Retina (tissue), 1 donor: ENCODE results near the gene MOB3A.
A peak's percentile ranks its signal among the peaks of the same experiment; 100 is the strongest.

ENCODE experiments used
- DNase-seq: peaks from one replicate; pipeline ENCODE4 v3.0.0-alpha.2; 2016

Gene MOB3A

GRCh38 chr19:2055931-2056836, 39.9 kb downstream of the MOB3A start:
- peak; percentile 45 for DNase-seq

DNA sequence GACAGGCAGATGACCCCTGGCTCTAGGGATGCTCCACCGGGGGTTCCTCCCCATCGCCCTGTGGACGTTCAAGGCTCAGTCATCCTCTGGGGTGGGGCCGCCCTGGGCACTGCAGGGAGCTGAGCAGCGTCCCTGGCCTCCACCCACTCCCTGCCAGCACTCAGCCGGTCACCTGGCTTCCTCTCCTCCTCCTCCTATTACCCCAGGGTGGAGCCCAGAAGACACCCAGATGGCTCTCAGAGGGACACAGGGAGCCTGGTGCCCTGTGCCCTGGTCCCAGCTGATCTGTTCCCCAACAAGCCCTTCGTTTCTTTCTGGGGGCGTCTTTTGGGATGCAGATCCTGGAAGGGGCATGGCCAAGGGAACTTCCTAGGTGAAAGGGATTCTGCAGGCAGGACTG, 41.4 kb downstream of the MOB3A start:
- DNase-seq, result no peak

GRCh38 chr19:2053601-2054389, 42.3 kb downstream of the MOB3A start:
- no peak for DNase-seq

DNA sequence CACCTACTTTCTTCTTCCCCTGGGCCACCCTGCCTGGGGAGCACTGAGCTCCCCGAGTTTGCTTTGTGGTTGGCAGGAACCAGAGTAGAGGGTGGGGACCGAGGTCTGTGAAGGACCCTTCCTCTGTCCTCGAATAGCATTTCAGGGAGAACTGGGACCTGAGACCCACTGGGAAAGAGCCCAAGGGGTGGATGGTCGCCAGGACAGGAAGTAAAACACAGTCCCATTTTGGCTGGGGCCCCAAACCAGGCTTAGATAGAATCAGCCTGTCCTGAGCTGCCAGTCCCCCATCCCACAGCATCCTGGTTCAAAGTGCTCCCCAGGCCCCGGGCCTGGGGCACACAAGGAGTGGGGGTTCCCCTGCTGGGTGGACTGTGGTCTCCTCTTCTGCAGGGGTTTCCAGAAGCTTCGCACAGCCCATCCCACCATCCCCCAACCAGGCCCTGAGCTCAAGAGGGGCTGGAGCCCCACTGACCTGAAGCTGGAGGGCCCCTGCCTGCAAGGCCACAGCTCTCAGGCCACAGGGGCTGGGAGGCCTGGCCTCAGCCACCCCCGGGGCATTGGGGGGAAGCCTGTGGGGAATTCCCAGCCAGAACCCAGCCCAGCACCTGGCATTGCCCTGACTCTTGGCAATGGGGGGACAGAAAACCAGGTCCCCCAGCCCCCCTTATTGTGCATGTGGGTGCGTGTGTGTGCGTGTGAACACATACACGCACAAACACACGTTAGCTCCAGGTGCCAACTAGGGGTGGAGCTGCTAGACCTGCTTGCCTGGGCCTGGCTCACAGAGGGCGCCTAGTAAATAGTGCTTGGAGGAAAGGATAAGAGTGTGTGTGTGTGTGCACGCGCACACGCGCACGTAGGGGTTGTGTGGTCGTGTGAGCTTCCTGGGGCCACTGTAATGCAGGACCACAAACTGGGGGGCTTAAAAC, 44.1 kb downstream of the MOB3A start:
- no peak for DNase-seq

DNA sequence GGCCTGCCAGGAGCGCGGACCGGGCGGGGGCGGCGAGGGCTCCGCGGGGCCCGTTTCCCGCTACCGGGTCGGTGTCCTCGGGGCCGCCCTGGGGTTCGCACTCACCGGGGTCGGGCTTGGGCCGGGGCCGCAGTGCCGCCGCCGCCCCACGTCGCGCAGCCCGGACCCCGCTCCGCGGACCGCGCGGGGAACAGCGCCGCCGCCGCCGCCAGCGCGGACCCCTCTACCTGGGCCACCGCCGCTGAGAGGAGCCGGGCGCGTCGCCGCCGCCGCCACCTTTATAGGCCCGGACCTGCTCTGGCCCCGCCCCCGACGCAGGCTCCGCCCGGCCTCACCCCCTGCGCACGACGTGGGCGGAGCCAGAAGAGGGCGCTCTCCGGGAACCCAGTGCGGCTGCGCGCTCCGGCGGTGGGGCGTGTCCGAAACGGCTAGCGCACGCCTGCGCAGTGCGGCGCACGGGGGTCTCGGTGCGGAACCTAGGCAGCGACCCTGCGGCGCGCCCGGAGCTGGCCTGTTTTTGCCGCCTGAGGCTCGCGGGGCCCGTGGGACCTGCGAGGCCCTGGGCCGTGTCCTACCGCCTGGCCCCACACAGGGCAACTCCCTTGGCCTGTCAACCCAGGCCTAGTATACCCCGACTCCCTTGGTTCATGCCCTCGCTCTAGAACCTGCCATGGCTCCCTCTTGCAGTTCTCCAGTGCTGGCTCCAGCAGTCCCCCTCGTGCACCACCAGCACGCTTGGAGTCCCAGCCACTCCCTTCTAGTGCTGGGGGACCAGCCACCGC, 44.9 kb downstream of the MOB3A start, which contains the start of gene MKNK2:
Gene MKNK2, minus strand, starts transcription at position 254 of the 782 bp plus-strand sequence. CDS start 393 bp downstream, outside the sequence.
- peak; percentile 97 for DNase-seq

GRCh38 chr19:2050349-2050990, 45.7 kb downstream of the MOB3A start:
- DNase-seq, result no peak

GRCh38 chr19:2049741-2050348, 46.3 kb downstream of the MOB3A start:
- DNase-seq, result peak; percentile 61

DNA sequence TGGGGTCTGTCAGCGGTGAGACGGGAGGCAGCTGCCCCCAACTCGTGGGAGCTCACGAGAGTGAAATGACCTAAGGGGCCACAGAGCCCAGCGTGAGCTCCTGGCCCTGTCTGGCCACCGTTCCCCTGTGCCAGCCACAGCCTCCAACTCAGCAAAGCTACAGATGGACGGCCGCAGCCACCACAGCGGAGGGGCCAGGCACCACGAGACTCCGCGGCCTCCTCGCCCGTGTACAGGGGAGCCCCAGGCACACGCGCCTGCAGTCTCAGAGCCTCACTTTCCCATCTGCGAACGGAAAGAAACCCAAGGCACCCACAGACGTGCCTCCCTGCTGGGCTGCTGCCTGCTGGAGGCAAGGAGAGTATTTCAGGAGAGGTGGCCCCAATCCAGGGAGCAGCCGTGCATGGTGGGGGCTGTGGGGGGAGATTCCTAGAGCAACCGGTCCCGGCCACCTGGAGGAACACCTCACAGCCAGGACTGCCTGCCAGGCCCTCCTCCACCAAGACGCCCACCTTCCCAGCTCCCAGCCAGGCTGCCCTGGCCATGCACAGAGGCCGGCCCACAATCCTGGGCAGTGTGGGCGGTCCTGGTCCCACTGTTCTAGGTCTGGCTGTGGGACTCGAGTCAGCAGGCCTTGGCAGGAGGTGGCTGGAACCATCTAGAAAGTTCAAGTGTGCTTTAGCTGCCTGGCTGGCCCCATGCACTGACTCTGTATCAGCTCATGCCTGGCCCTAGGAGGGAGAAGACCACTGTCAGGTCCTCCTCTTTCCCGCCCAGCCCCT, 47.0 kb downstream of the MOB3A start:
- no peak for DNase-seq

GRCh38 chr19:2048104-2048958, 47.8 kb downstream of the MOB3A start:
- no peak for DNase-seq

DNA sequence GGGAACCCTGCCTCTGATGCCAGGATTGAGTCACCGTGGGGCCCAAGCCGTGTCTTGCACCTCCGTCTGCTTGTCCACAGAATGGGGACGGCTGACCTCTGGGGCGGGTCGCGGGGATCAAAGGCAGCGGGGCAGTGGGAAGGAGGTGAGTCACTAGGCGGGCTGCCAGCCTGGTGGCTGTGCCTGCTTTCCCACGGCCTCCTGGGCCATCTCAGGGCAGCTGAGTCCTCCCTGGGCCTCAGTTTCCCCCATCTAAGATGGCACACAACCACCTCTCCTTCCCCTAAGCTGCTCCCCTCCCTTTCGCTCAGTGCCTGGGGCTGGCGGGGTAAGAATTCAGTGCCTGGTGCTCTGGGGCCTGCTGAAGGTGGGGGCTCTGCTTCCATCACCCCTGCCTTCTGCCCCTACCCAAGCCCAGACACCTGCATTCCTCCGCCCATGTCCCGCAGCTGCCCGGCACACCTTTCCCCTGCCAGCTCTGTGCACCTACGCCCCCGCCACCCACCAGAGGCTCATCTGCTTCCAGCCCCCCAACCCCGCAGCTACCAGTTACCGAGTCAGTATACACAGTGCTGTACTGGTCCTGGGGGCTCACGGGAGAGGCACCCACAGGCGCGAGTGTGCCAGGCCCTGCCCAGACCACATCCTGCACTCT, 48.5 kb downstream of the MOB3A start:
- DNase-seq, result no peak

DNA sequence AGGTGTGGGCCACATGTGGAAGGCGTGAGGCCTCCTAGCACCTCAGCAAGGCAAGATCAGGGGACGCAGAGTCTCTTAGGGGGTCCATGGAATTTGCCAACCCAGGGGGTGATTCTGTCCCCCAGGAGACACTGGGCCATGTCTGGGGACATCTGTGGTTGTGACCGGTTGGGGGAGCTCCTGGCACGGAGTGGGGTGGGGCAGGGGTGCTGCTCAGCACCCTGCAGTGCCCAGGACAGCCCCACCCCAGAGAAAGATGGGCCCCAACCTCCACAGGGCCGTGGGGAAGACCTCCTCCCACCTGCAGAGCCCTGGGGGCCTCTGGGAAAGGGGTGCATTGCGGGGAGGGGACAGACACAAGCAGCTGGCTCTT, 49.1 kb downstream of the MOB3A start:
- DNase-seq, result no peak

DNA sequence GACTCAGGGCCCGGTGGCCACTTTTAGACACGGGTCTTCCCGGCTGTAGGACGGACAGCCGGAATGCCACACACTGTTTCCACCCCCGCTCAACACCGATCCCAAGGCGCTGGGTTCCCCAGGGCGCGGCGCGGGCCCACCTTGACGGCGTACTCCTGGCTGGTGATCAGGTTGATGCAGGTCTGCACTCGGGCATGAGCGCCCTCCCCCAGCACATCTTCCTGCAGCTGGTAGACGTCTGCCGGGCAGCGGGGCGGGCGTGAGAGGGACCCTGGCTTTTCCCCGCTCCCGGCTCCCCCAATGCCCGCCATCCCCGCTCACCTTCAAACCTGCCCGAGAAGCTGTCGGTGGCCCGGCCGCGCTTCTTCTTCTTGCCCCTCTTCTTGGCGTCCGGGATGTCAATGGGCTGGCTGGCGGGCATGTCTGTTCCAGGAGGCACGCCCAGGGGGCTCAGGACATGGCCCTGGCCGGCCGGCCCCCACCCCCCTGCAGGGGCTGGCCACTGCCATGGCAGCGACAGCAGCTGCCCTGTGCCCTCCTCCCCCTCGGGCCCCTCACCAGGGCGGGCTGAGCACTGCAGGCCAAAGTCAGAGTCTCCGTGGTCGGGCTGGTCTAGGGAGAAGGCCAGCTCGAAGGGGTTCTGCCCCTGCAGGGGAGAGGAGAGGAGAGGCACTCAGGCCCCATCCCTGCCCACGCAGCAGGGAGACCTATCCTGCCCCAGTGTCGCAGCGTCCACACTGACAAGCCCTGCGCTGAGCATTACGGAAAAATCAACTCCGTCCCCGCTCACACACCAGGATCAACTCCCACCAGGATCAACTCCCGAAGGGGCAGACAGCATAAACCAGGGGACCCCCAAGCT, 49.8 kb downstream of the MOB3A start:
- DNase-seq, result no peak

DNA sequence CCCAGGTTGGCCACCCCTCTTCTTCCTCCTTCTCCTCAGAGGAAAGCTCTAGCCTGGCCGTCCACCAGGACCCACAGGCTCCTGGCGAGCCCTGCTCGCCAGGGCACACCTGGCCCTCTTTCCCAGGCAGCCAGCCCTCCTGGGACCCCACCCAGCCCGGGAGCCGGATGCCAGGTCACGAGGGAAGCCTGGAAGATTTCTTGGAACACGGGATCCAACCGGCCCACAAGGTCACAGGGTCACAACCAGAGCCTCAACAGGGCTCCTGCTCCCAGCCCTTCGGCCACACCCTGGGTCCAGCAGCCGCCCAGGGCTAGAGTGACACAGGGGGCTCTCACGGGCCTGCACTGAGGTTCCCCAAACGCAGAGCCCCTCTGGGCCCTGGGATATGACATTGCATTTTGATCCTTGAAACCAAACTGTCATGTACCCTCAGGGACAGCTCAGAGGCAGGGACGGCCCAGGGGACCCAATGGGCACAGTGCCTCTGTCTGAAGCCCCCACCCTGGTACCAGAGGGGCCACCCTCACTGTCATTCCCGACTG, 50.6 kb downstream of the MOB3A start:
- no peak for DNase-seq

DNA sequence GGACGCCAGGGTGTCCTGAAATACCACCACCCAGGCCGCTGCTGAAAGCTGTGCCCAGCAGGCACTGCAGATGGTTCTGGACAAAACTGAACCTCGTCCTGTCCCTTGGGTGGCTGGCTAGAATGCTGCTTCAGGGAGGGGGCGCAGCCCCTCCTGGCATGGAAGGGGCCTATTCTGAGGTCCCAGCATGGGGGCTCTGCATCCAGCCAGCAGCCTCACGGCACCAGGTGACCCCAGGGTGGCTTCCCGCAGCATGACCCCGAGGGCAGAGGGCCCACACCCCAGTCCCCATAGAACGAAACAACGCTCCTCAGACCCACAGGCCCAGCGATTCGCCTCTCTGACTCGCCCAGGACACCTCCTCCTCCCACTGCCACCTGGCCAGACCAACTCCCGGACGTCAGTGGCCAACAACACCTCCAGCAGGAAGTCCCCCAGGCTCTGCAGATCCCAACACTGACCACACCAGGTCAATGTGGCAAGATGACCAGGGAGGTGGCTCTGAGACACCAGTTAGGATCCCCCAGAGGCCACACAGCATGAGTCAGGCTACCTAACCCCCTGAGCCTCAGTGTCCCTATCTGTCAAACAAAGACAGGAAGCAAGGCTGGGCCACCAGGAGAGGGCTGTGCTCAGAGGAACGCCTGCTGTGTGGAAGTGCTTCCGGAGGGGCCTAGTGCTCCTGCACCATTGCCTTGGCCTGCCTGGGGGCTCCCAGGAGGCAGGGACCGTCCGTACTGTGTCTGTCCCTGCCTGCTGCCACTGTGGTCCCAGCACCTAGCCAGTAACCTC, 51.2 kb downstream of the MOB3A start:
- DNase-seq, result no peak

DNA sequence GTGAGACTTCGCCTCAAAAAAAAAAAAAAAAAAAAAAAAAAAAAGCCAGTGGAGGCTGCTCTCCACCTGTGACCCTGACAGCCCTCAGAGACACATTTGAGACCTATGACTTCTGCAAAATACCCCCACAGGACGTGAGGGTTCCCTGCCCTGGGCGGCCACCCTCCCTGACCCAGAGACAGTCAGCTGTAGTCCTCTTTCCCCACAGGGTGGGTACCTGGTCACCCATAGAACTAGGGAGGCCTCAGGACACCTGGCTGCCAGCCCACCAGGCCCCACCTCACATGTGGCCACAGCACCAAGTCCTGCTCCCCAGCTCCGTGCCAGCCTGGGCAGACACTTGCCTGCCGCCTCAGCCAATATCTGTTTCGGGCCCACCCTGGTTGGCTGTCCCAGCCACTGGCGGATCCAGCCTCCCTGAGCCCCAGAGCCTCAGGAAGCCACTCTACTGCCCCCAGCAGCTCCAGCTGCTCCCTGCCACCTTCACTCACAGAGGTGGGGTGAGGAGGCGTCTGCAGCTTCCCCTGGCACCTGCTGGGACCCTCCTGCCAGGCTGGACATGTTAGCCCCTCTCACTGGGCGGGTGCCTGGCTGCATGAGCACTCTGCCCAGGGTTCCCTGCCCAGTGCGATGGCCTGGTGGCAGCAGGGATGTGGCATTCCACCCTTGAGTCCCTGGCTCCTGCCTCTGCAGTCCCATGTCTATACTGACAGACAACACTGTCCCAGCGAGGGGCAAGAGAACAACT, 52.0 kb downstream of the MOB3A start:
- DNase-seq, result no peak

GRCh38 chr19:2043251-2043641, 52.9 kb downstream of the MOB3A start:
- no peak for DNase-seq
